Fibroblast of skin of left quadriceps (primary cell): ENCODE measurements around the gene XRRA1.
A peak's percentile ranks its signal among the peaks of the same experiment; 100 is the strongest.

Experiments
- DNase-seq, 2 experiments: peaks; one replicate each; pipeline ENCODE4 v3.0.0-alpha.2; 2013; ENCODE audit warnings: low read depth in 2 of 2

The XRRA1 gene

GRCh38 chr11:74951226-74951625 lies 2.3 kb upstream of the XRRA1 start:
- no peak for DNase-seq

- no peak for DNase-seq
Measured at GRCh38 chr11:74950374-74950969, 1.6 kb upstream of the XRRA1 start.

DNA sequence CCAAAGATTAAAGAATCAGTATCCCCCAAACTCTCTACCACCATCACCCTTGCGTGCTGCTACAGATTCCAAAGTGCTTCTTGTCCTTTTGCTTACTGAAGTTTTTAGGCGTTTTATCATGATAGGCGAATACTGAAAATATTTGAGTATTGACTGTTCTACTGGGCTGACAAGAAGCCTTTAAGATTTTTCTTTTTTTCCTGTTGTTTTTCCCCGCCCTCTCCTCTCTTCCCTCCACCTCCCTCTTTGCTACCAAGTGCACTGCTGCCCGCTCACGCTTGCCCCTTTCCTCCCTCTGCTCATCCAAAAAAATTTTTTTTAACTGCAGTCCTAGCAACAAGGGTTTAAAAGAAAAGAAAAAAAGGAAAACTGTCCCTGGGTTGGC lies 854 bp upstream of the XRRA1 start:
- no peak for DNase-seq

DNA sequence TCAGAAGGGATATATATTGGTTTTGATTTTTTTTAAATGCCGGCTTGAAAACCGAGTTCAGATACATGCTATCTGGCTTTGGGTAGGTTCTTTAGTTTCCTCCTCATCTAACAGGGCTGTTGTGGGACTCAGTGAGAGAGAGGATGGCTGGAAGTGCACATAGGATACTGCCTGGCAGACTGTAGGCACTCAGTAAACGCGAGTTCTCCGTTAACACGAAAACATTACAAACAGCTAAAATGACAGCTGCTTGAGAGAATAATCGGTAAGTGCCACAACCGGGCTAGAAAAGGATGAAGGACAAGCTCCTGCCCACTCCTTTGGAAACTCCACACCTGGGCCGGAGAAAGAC lies 369 bp downstream of the XRRA1 start:
- no peak for DNase-seq

GRCh38 chr11:74942073-74942759 lies 6.7 kb downstream of the XRRA1 start:
- DNase-seq, result no peak

GRCh38 chr11:74941492-74941891 lies 7.4 kb downstream of the XRRA1 start:
- no peak for DNase-seq

DNA sequence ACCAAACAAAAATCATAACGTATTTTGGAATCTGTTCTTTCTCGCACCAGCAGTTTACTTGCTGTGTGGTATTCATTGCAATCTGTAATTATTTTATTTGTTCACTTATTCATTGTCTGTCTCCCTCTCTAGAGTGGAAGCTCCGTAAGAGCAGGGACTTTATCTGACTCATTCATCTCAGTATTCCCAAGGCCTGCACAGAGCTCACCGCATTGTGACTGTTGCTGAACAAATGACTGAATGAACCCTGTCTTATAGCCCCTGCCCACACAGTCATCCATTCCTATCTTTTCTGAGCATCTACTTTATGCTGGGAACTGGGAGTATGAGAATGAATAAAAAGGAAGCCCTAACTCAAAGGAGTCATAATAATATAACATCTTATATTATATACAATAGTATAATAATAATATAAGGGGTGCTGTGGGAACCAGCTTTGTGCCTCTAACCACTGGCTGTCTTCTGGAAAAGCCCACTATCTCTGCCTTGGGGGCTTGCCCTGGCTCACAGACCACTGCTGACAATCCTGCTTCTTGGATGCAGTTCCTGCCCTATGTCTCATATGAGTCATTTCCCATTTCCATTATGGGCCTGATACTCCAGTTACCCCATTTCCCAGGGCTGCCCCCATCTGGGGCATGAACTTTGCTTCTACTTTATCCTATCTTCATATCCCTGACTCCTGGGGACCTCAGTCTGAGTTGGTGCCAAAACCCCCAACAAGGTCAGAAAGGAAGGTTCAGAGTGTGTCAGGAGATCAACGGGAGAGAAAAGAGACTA lies 11.0 kb downstream of the XRRA1 start:
- DNase-seq, result no peak

GRCh38 chr11:74936976-74937375 lies 11.9 kb downstream of the XRRA1 start:
- DNase-seq, result no peak

GRCh38 chr11:74936087-74936486 lies 12.8 kb downstream of the XRRA1 start:
- no peak for DNase-seq

DNA sequence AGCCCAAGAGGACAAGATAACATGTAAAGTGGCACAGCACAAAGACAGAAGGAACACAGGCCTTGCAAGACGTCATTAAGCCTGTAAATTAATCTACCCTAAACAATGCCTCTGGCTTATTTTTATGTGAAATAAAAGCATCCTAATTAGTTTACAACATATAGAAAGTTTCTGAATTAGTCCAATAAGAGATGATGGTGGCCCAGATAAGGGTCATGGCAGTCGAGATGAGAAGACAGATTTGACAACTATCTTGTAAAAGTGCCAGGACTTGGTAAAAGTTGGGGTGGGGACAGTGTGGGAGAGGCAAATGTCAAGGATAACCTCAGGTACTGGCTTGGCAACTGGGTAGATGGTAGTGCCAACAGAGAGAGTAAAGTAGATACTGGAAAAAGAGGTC lies 13.6 kb downstream of the XRRA1 start:
- DNase-seq, result no peak

GRCh38 chr11:74933765-74934164 lies 15.1 kb downstream of the XRRA1 start:
- DNase-seq, result no peak

GRCh38 chr11:74932797-74933196 lies 16.1 kb downstream of the XRRA1 start:
- DNase-seq, result peak; percentile 39 to 43

GRCh38 chr11:74932169-74932568 lies 16.7 kb downstream of the XRRA1 start:
- peak in 1 of 2 experiments; percentile 18 for DNase-seq

GRCh38 chr11:74929431-74930363 lies 19.2 kb downstream of the XRRA1 start:
- DNase-seq, result peak; percentile 83 to 84

GRCh38 chr11:74927496-74927895 lies 21.4 kb downstream of the XRRA1 start:
- DNase-seq, result no peak

DNA sequence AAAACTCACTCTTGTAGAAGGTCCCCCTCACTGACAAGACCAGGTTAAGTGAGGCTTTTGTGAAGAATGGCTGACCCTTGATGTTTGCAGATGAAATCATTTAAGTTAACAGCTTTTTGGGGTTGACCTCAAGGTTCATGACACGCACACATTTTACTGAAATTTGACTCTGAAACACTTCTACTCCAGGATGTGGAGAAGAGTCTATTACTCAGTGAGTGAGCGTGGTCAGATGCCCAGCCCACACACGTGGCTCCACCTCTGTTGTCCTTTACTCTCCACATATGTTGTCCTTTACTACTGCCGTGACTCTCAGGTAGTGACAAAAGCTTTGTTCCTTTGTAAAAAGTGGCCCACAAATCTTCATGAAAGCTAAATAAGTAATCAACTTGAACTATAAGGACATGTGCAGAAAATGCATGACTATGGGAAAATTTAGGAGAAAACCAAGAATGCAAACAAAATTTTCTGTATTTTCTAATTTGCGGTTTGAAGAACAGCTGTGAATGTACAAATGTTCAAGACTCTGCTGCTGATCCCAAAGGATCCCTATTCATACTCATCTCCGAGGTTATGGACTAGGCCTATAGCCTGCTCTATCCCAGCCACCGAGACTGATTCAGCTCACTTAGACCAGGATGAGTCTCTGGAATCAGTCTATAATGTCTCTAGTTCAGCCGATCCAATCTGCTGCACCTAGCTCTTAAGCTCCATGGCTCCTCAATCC lies 22.4 kb downstream of the XRRA1 start:
- peak; percentile 38 to 45 for DNase-seq

DNA sequence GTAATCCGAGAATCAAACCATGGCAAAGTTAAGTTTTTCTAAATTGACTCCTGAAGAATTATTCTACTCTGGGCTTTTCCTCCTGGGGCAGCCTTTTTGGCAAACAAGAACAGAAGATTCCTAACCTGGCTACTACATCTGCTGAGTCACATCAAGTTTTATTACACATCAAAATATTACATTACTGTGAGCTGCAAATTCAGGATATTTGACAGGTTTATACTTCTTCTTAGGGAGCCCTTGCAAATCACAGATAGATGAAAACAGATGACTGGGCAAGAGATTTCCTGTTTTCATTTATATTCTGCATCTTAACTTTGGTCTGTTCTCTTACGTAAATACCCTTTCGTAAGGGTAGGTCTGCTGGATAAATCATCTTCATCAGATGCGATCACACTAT lies 23.6 kb downstream of the XRRA1 start:
- DNase-seq, result peak; percentile 82 to 87

DNA sequence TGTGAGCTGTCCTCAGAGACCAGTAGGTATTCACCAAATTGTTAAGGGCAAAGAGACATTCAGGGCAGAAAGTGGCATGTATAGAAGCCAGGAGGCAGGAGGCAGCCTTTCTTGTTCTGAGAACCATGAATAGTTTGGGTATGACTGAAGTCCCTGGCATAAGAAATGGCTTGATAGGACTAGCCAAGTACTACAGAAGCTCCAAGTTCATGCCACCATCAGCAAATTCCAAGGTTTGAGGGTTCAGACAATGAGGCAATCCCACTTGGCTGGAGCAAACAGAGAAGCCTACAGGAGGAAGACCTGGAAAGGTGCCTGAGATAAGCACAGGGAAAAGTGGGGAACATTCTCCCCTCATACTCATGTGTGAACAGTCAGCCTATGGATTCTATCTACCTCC lies 25.8 kb downstream of the XRRA1 start:
- no peak for DNase-seq

- no peak for DNase-seq
Measured at GRCh38 chr11:74909812-74910211, 39.1 kb downstream of the XRRA1 start.

DNA sequence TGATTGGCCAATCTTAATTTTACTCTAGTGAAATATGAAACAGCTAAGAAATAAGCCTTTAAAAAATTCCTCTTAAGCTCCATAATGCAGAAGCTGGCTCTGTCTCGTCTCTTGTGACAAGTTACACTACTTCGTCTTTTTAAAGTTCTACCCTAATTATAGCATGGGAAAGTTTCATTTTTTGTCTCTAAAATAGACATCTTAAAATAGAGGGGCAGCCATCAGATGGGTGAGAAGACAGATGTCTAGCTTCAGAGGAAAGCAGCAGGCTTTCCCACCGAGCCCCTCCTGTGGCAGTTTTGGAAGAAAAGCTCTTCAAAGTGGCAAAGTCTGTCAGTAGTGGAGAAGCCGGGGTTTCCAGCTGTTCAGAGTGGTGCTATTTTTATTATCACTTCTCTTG lies 39.5 kb downstream of the XRRA1 start:
- no peak for DNase-seq

GRCh38 chr11:74905326-74905725 lies 43.6 kb downstream of the XRRA1 start:
- no peak for DNase-seq
